Measurements from ENCODE around the gene NUCB1. TPM values are rescaled to one million over a fixed set of nuclear protein-coding genes. Genes with fewer than 3 reads are reported as not detected.

NUCB1 gene
- total RNA-seq, 1 donor from 2014 or later: 215 TPM

DNA sequence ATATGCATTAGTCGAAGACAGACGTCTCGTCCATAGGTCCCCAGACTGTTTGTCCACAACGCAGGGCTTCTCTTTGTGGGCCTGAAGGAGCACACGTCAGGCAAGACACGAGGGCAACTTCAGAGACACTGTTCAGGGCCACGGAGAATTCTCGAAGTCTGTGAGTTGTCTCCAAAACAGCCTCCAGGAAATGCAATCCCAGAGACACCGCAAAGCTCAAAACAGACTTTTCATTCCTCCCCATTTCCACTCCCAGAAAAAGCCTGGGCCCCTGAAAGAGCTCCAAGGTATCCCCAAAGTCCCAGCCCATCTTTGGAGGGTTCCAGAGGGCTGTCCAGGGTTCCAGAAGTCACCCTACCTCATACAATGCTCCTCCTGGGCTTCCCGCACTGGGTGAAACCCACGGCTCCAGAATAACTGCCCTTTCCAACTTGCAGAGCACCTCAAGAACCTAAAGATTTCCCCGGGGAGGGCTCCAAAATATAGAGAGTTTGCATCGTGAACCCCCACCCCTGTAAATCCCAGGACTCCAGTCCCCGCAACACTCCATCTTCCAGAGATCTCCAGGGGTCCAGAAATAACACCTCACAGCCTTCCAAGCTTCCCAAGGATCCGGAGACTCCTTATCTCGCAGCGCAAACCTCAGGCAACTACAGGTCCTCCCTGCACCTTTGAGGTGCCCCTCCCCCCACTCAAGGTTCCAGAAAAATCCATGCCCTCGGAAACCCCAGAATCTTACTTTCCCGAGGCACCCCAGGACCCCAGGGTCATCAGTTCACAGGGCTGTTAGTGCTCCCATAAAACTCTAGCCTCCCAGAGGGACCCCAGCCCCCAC is 64.3 kb downstream of the NUCB1 start:
- no peak for DNase-seq (ENCODE audit: low spot score)
- H3K9me3 Mint-ChIP-seq (ENCODE audit: low read depth): no peaks in the 10 kb centered on the region
- H3K4me3 Mint-ChIP-seq (ENCODE audit: unreplicated experiment): peak overlapping the region; percentile 93
- no peaks in the 10 kb centered on the region for H3K27me3 Mint-ChIP-seq (ENCODE audit: low read depth)
- peak overlapping the region; percentile 96 for H3K27ac Mint-ChIP-seq (ENCODE audit: unreplicated experiment)
- peaks cover 20% of the 10 kb centered on the region for H3K36me3 Mint-ChIP-seq (ENCODE audit: low read depth)
- TF ChIP-seq, protein P1, sequence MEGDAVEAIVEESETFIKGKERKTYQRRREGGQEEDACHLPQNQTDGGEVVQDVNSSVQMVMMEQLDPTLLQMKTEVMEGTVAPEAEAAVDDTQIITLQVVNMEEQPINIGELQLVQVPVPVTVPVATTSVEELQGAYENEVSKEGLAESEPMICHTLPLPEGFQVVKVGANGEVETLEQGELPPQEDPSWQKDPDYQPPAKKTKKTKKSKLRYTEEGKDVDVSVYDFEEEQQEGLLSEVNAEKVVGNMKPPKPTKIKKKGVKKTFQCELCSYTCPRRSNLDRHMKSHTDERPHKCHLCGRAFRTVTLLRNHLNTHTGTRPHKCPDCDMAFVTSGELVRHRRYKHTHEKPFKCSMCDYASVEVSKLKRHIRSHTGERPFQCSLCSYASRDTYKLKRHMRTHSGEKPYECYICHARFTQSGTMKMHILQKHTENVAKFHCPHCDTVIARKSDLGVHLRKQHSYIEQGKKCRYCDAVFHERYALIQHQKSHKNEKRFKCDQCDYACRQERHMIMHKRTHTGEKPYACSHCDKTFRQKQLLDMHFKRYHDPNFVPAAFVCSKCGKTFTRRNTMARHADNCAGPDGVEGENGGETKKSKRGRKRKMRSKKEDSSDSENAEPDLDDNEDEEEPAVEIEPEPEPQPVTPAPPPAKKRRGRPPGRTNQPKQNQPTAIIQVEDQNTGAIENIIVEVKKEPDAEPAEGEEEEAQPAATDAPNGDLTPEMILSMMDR (IDR thresholded peaks at IDR 0.05): no peak
- peaks cover 63% of the 10 kb centered on the region for H3K4me1 Mint-ChIP-seq (ENCODE audit: low read depth)

GRCh38 chr19:48965040-48965805 is 65.1 kb downstream of the NUCB1 start, which contains the start of gene FTL:
TSS of gene FTL (plus strand) at chr19:48965309. CDS start at chr19:48965508, 199 bp downstream.
- H3K4me1 Mint-ChIP-seq (ENCODE audit: low read depth): peaks cover 63% of the 10 kb centered on the region
- H3K9me3 Mint-ChIP-seq (ENCODE audit: low read depth): no peaks in the 10 kb centered on the region
- peak within 1 kb of the TSS; percentile 93 for H3K4me3 Mint-ChIP-seq (ENCODE audit: unreplicated experiment)
- peaks cover 21% of the 10 kb centered on the region for H3K36me3 Mint-ChIP-seq (ENCODE audit: low read depth)
- peak; percentile 97 for DNase-seq (ENCODE audit: low spot score)
- TF ChIP-seq, protein P1 (IDR thresholded peaks at IDR 0.05): no peak
- H3K27me3 Mint-ChIP-seq (ENCODE audit: low read depth): no peaks in the 10 kb centered on the region
- peak within 1 kb of the TSS; percentile 96 for H3K27ac Mint-ChIP-seq (ENCODE audit: unreplicated experiment)

GRCh38 chr19:48965806-48966540 is 65.9 kb downstream of the NUCB1 start:
- TF ChIP-seq, protein P1 (IDR thresholded peaks at IDR 0.05): no peak
- H3K9me3 Mint-ChIP-seq (ENCODE audit: low read depth): no peaks in the 10 kb centered on the region
- peaks cover 63% of the 10 kb centered on the region for H3K4me1 Mint-ChIP-seq (ENCODE audit: low read depth)
- H3K27me3 Mint-ChIP-seq (ENCODE audit: low read depth): no peaks in the 10 kb centered on the region
- peak overlapping the region; percentile 93 for H3K4me3 Mint-ChIP-seq (ENCODE audit: unreplicated experiment)
- peaks cover 20% of the 10 kb centered on the region for H3K36me3 Mint-ChIP-seq (ENCODE audit: low read depth)
- peak overlapping the region; percentile 96 for H3K27ac Mint-ChIP-seq (ENCODE audit: unreplicated experiment)
- peak; percentile 97 for DNase-seq (ENCODE audit: low spot score)

- DNase-seq (ENCODE audit: low spot score): no peak
- TF ChIP-seq, protein P1 (IDR thresholded peaks at IDR 0.05): no peak
- H3K27me3 Mint-ChIP-seq (ENCODE audit: low read depth): no peaks in the 10 kb centered on the region
- H3K9me3 Mint-ChIP-seq (ENCODE audit: low read depth): no peaks in the 10 kb centered on the region
- H3K27ac Mint-ChIP-seq (ENCODE audit: unreplicated experiment): peak overlapping the region; percentile 96
- peaks cover 59% of the 10 kb centered on the region for H3K4me1 Mint-ChIP-seq (ENCODE audit: low read depth)
- peak overlapping the region; percentile 93 for H3K4me3 Mint-ChIP-seq (ENCODE audit: unreplicated experiment)
- peaks cover 15% of the 10 kb centered on the region for H3K36me3 Mint-ChIP-seq (ENCODE audit: low read depth)
Observed at GRCh38 chr19:48966541-48967345, 66.6 kb downstream of the NUCB1 start.
